ENCODE measurements around the gene YTHDC1. TPM values are rescaled to one million over a fixed set of nuclear protein-coding genes. Genes with fewer than 3 reads are reported as not detected.

Gene YTHDC1
- total and polyA plus RNA-seq, 2 experiments from 2014 or later = 72.3 to 144 TPM

DNA sequence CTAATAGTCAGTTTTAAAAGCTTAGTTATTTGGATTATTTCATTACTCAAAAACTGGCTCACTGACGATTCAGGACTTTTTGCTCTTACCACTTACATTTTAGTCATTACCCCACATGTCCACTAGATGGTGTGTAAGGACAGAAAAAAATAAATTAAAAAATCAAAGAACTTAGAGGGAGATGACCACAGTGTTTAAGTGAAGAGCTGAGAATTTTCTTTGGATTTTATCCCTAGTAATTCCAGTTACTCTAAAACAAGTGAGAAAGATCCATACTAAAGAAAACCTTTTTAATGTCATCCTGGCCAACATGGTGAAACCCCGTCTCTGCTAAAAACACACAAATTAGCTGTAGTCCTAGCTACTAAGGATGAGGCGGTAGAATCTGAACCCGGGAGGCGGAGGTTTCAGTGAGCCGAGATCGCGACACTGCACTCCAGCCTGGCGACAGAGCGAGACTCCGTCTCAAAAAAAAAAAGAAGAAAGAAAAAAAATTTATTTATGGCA, 78.0 kb downstream of the YTHDC1 start:
- Mint-ChIP-seq H3K27ac (peak overlapping the region; percentile 84; the same call in 1 of the 2 replicates), H3K4me3 (peak overlapping the region; percentile 60), H3K4me1 (peaks cover 28% of the 10 kb centered on the region), H3K9me3 (peaks cover 34% of the 10 kb centered on the region), H3K27me3 (ENCODE audit: insufficient read depth, low read depth, poor library complexity) (peaks cover 4% of the 10 kb centered on the region), H3K36me3 (ENCODE audit: low read depth) (peaks cover 37% of the 10 kb centered on the region)
- peak overlapping the region; percentile 45 for H3K4me2 ChIP-seq
- no peaks in the 10 kb centered on the region for H3K36me3 ChIP-seq (ENCODE audit: insufficient read depth)
- H4K20me1 ChIP-seq (replicated peaks; ENCODE audit: insufficient read depth) = no peaks in the 10 kb centered on the region
- no peaks in the 10 kb centered on the region for H3F3A ChIP-seq (replicated peaks; ENCODE audit: low read depth)
- TF ChIP-seq, protein P1, sequence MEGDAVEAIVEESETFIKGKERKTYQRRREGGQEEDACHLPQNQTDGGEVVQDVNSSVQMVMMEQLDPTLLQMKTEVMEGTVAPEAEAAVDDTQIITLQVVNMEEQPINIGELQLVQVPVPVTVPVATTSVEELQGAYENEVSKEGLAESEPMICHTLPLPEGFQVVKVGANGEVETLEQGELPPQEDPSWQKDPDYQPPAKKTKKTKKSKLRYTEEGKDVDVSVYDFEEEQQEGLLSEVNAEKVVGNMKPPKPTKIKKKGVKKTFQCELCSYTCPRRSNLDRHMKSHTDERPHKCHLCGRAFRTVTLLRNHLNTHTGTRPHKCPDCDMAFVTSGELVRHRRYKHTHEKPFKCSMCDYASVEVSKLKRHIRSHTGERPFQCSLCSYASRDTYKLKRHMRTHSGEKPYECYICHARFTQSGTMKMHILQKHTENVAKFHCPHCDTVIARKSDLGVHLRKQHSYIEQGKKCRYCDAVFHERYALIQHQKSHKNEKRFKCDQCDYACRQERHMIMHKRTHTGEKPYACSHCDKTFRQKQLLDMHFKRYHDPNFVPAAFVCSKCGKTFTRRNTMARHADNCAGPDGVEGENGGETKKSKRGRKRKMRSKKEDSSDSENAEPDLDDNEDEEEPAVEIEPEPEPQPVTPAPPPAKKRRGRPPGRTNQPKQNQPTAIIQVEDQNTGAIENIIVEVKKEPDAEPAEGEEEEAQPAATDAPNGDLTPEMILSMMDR (conservative IDR thresholded peaks at IDR 0.05; ENCODE audit: low read depth in 2 of 2) = peak; percentile 64 to 85
- no peak for TF ChIP-seq CREB1 (CRISPR knock-in tag; IDR thresholded peaks at IDR 0.05; ENCODE audit: low read depth)
- no peak for TF ChIP-seq REST (IDR thresholded peaks at IDR 0.05; ENCODE audit: unreplicated experiment)
- TF ChIP-seq POLR2AphosphoS5 (IDR thresholded peaks at IDR 0.05; ENCODE audit: low read depth) = no peak
- TF ChIP-seq, protein P2, sequence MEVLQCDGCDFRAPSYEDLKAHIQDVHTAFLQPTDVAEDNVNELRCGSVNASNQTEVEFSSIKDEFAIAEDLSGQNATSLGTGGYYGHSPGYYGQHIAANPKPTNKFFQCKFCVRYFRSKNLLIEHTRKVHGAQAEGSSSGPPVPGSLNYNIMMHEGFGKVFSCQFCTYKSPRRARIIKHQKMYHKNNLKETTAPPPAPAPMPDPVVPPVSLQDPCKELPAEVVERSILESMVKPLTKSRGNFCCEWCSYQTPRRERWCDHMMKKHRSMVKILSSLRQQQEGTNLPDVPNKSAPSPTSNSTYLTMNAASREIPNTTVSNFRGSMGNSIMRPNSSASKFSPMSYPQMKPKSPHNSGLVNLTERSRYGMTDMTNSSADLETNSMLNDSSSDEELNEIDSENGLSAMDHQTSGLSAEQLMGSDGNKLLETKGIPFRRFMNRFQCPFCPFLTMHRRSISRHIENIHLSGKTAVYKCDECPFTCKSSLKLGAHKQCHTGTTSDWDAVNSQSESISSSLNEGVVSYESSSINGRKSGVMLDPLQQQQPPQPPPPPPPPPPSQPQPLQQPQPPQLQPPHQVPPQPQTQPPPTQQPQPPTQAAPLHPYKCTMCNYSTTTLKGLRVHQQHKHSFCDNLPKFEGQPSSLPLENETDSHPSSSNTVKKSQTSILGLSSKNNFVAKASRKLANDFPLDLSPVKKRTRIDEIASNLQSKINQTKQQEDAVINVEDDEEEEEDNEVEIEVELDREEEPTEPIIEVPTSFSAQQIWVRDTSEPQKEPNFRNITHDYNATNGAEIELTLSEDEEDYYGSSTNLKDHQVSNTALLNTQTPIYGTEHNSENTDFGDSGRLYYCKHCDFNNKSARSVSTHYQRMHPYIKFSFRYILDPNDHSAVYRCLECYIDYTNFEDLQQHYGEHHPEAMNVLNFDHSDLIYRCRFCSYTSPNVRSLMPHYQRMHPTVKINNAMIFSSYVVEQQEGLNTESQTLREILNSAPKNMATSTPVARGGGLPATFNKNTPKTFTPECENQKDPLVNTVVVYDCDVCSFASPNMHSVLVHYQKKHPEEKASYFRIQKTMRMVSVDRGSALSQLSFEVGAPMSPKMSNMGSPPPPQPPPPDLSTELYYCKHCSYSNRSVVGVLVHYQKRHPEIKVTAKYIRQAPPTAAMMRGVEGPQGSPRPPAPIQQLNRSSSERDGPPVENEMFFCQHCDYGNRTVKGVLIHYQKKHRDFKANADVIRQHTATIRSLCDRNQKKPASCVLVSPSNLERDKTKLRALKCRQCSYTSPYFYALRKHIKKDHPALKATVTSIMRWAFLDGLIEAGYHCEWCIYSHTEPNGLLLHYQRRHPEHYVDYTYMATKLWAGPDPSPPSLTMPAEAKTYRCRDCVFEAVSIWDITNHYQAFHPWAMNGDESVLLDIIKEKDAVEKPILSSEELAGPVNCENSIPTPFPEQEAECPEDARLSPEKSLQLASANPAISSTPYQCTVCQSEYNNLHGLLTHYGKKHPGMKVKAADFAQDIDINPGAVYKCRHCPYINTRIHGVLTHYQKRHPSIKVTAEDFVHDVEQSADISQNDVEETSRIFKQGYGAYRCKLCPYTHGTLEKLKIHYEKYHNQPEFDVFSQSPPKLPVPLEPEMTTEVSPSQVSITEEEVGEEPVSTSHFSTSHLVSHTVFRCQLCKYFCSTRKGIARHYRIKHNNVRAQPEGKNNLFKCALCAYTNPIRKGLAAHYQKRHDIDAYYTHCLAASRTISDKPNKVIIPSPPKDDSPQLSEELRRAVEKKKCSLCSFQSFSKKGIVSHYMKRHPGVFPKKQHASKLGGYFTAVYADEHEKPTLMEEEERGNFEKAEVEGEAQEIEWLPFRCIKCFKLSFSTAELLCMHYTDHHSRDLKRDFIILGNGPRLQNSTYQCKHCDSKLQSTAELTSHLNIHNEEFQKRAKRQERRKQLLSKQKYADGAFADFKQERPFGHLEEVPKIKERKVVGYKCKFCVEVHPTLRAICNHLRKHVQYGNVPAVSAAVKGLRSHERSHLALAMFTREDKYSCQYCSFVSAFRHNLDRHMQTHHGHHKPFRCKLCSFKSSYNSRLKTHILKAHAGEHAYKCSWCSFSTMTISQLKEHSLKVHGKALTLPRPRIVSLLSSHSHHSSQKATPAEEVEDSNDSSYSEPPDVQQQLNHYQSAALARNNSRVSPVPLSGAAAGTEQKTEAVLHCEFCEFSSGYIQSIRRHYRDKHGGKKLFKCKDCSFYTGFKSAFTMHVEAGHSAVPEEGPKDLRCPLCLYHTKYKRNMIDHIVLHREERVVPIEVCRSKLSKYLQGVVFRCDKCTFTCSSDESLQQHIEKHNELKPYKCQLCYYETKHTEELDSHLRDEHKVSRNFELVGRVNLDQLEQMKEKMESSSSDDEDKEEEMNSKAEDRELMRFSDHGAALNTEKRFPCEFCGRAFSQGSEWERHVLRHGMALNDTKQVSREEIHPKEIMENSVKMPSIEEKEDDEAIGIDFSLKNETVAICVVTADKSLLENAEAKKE (CRISPR knock-in tag; IDR thresholded peaks at IDR 0.05) = no peak
- no peak for TF ChIP-seq ETS1 (IDR thresholded peaks at IDR 0.05)
- peaks cover 13% of the 10 kb centered on the region for H3K4me1 ChIP-seq (ENCODE audit: insufficient read depth)
- DNase-seq (ENCODE audit: low spot score) (peak; percentile 70), ATAC-seq (peak; percentile 74)
- H3K27ac ChIP-seq (ENCODE audit: low read depth) = no peak overlapping the region
- H3K27me3 ChIP-seq (ENCODE audit: insufficient read depth) = no peaks in the 10 kb centered on the region
- peak overlapping the region; percentile 37 for H3K4me3 ChIP-seq
- no peaks in the 10 kb centered on the region; the same call in 1 of the 2 replicates for H3K9me2 ChIP-seq (ENCODE audit: insufficient read depth)
- no peaks in the 10 kb centered on the region for H3K79me2 ChIP-seq (replicated peaks; ENCODE audit: insufficient read depth)
- no peak overlapping the region for H2AFZ ChIP-seq
